Measurements from ENCODE around the gene RSL1D1. TPM values are rescaled to one million over a fixed set of nuclear protein-coding genes. Genes with fewer than 3 reads are reported as not detected.
A peak's percentile ranks its signal among the peaks of the same experiment; 100 is the strongest.
"Not testable (repeated sequence)": the region's sequence is repeated elsewhere in the genome, so short reads cannot be mapped to it uniquely, and the experiment has no call there.

Gene RSL1D1
- total RNA-seq, 2 donors from 2014 or later, result 93.4 to 95.1 TPM

DNA sequence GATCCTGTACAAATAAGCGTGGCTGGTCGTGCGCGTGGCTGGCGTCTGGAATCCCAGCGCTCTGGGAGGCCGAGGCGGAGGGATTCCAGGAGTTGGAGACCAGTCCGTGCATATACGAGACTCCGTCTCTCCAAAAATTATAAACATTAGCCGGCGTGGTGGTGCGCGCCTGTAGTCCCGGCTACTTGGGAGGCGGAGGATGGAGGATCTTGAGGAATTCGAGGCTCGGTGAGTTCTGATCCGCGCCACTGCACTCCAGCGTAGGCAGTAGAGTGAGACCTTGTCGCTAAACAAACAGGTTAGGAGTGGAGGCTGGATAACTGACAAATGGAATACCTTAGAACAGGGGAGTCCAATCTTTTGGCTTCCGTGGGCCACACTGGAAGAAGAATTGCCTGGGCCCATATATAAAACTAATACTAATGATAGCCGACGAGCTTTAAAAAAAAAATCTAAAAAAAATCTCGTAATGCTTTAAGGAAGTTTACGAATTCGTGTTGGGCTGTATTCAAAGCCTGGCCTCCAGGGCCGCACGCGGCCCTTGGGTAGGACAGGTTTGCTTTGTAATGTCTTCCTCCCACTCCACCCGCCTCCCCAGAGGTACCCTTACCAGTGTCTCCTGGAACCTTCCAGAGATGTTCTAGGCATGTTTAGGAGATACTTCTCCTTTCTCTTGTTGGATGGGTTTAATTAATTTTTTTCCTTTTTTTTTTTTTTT, 909 bp upstream of the RSL1D1 start:
- DNase-seq (ENCODE audit: low spot score), result peak; percentile 82
- intact Hi-C loops (cut with DNase I), result no loop called here

DNA sequence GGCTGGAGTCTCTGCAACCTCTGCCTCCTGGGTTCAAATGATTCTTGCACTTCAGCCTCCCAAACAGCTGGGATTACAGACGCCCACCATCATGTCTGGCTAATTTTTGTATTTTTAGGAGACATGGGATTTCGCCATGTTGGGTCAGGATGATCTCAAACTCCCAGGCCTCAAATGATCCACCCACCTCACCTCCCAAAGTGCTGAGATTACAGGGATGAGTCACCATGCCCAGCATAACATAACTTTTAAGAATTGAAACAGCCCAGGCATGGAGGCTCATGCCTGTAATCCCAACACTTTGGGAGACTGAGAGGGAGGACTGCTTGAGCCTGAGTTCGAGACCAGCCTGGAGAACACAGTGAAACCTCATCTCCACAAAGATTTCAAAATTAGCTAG, 2.5 kb downstream of the RSL1D1 start:
- intact Hi-C loops (cut with DNase I), result no loop called here
- no peak for DNase-seq (ENCODE audit: low spot score)

DNA sequence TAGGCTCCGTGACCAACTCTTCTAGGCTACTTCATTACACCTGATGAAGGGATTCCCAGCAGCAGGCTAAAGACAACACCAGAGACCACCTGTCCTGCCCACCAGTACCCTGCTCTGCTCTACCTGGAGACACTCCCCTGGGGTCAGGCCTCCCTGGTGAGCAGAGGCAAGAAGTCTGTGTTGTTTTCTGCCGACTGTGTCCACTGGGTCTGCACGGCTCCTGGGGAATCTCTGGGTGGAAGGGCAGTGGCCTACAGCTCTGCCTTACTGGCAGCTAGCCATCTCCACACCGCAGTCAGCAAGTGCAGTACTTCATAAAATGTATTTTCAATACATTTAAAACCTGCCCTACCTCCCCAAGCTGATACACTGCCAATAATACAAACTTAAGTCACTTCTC, 6.8 kb downstream of the RSL1D1 start:
- DNase-seq (ENCODE audit: low spot score), result no peak
- intact Hi-C loops (cut with DNase I), result no loop called here

DNA sequence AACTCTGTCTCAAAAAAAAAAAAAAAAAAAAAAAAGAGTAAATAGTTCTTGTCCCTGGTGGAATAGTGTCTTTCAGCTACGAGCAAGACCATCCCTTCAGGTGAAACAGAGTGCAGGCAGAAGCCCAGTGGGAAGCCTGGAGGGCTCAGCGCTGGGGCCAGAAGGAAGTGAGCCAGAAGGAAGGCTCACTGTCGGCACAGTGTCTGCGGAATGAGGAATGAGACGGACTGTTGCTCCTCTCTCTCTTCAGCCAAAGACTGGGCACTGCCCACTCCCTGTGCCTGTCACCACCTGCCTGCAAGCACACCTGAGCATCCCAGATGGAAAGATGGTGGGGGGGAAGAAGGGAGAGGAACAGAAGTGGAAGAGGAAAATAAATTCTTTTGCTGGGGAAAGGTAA, 7.5 kb downstream of the RSL1D1 start:
- intact Hi-C loops (cut with DNase I), result no loop called here
- DNase-seq (ENCODE audit: low spot score), result no peak

- intact Hi-C loops (cut with DNase I), result no loop called here
- no peak for DNase-seq (ENCODE audit: low spot score)
Observed at GRCh38 chr16:11843206-11843605, 8.1 kb downstream of the RSL1D1 start.

GRCh38 chr16:11841026-11841425, 10.3 kb downstream of the RSL1D1 start:
- intact Hi-C loops (cut with DNase I), result no loop called here
- DNase-seq (ENCODE audit: low spot score), result no peak

GRCh38 chr16:11836650-11837244, 14.6 kb downstream of the RSL1D1 start:
- no peak for DNase-seq (ENCODE audit: low spot score)
- intact Hi-C loops (cut with DNase I), result no loop called here

- intact Hi-C loops (cut with DNase I), result no loop called here
- no peak for DNase-seq (ENCODE audit: low spot score)
Observed at GRCh38 chr16:11835891-11836649, 15.3 kb downstream of the RSL1D1 start.

- no peak for DNase-seq (ENCODE audit: low spot score)
- intact Hi-C loops (cut with DNase I), result no loop called here
Observed at GRCh38 chr16:11835309-11835708, 16.0 kb downstream of the RSL1D1 start.

- DNase-seq (ENCODE audit: low spot score), result no peak
Observed at GRCh38 chr16:11833951-11834695, 17.2 kb downstream of the RSL1D1 start.

GRCh38 chr16:11828696-11829095, 22.6 kb downstream of the RSL1D1 start:
- intact Hi-C loops (cut with DNase I), result no loop called here
- DNase-seq (ENCODE audit: low spot score), result no peak

More at GRCh38 chr16:11833951-11834695, 17.2 kb downstream of the RSL1D1 start:
- intact Hi-C loops (cut with DNase I), result no loop called here

DNA sequence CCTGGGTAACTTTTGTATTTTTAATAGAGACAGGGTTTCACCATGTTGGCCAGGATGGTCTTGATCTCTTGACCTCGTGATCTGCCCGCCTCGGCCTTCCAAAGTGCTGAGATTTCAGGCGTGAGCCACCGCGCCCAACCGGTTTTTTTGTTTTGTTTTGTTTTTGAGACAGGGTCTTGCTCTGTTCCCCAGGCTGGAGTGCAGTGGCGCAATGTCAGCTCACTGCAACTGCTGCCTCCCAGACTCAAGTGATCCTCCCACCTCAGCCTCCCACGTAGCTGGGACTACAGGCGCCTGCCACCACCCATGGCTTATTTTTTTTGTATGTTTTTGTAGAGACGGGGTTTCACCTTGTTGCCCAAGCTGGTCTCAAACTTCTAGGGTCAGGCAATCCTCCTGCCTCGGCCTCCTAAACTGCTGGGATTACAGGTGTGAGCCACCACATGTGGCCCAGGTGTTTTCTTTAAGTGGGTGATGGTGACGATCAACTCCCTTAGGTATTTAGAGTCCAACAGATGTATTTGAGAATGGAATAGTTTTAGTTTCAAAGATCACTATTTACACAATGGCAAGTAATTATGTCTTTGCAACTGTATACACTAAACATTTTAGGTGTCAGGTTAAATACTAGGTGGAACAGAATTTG, 25.7 kb downstream of the RSL1D1 start:
- intact Hi-C loops (cut with DNase I); DNase-seq (ENCODE audit: low spot score): not testable (repeated sequence)

- intact Hi-C loops (cut with DNase I), result no loop called here
Observed at GRCh38 chr16:11824362-11824761, 27.0 kb downstream of the RSL1D1 start.

DNA sequence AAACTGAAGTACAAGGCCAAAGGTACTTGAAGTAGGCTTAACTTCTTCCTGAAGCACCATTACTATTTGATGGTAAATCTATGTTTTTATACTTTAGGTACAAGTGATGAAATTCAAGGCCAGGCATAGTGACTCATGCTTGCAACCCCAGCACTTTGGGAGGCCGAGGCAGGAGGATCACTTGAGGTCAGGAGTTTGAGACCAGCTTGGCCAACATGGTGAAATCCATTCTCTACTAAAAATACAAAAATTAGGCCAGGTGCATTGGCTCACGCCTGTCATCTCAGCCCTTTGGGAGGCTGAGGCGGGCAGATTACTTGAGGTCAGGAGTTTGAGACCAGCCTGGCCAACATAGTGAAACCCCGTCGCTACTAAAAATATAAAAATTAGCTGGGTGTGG, 27.7 kb downstream of the RSL1D1 start:
- DNase-seq (ENCODE audit: low spot score); intact Hi-C loops (cut with DNase I): not testable (repeated sequence)

More at GRCh38 chr16:11824362-11824761, 27.0 kb downstream of the RSL1D1 start:
- DNase-seq (ENCODE audit: low spot score), result no peak

DNA sequence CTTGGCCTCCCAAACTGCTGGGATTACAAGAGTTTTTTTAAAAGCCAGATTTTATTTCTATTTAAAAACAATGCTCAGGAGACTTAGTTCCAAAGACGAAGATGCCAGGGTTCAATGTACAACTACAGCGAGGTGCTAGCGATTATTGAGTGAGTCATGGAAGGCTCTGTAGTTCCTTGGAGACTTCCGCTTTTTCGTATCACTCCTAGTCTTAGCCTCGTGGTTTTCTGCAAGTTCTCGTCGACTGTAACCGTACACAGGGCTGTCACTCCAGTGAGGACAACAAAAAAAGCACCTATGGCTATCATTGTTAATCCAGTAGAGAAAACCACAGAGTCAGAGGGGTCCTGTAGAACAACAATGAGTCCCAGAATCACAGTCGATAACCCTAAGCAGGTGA, 31.5 kb downstream of the RSL1D1 start:
- no peak for DNase-seq (ENCODE audit: low spot score)
- intact Hi-C loops (cut with DNase I), result loop anchor here in 1 of 2 donors (10.0 kb wide), 1 partner anchor 415 kb away; no protein-coding TSS in a partner anchor

DNA sequence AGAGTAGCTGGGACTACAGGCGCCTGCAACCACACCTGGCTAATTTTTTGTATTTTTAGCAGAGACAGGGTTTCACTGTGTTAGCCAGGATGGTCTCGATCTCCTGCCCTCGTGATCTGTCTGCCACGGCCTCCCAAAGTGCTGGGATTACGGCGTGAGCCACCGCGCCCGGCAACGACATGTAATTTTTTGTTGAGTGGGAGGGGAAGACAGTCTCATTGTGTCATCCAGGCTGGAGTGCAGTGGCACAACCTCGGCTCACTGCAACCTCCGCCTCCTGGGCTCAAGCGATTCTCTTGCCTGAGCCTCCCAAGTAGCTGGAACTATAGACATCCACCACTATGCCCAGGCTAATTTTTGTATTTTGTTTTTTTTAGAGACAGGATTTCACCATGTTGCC, 32.4 kb downstream of the RSL1D1 start:
- intact Hi-C loops (cut with DNase I), result loop anchor here in 1 of 2 donors (10.0 kb wide), 1 partner anchor 414 kb away; no protein-coding TSS in a partner anchor

DNA sequence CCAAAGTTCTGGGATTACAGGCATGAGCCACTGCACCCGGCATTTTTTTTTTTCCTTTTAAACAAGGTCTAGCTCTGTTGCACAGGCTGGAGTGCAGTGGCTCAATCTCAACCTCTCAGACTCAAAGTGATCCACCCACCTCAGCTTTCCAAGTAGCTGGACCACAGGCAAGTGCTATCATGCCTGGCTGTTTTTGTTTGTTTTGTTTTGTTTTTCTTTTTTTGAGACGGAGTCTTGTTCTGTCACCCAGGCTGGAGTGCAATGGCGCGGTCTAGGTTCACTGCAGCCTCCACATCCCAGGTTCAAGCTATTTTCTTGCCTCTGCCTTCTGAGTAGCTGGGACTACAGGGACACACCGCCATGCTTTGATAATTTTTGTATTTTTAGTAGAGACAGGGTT, 35.2 kb downstream of the RSL1D1 start:
- intact Hi-C loops (cut with DNase I), result loop anchor here in 1 of 2 donors (10.0 kb wide), 1 partner anchor 411 kb away; no protein-coding TSS in a partner anchor
- no peak for DNase-seq (ENCODE audit: low spot score)

More for the DNA sequence above, 32.4 kb downstream of the RSL1D1 start:
- not testable (repeated sequence) for DNase-seq (ENCODE audit: low spot score)

DNA sequence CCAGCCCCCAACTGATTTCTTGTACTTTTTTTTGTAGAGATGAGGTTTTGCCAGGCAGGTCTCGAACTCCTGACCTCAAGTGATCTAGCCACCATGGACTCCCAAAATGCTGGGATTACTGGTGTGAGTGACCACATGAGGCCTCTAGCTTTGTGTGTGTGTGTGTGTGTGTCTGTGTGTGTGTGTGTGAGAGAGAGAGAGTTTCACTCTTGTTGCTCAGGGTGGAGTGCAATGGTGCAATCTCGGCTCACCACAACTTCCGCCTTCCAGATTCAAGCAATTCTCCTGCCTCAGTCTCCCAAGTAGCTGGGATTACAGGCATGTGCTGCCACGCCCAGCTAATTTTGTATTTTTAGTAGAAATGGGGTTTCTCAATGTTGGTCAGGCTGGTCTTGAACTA, 36.5 kb downstream of the RSL1D1 start:
- intact Hi-C loops (cut with DNase I), result loop anchor here in 1 of 2 donors (10.0 kb wide), 1 partner anchor 410 kb away; no protein-coding TSS in a partner anchor
- not testable (repeated sequence) for DNase-seq (ENCODE audit: low spot score)

DNA sequence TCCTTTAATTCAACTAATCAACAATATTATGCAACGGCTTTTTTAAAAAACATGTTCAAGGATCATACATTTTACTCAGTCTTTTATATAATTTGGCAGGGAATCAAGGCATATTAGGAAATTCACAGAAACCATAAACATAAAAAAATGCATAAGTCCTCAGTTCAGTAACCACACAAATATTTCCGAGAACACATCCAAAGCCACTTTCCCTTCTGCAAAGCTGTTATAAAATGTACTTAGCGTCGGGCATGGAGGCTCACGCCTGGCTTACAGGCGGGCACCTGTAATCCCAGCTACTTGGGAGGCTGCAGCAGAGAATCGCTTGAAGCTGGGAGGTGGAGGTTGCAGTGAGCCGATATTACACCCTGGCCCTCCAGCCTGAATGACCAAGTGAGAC, 44.6 kb downstream of the RSL1D1 start:
- no peak for DNase-seq (ENCODE audit: low spot score)
- intact Hi-C loops (cut with DNase I), result no loop called here

All from posterior vena cava (tissue), 2 donors.